ENCODE data around the gene KIF19.
"Not testable (repeated sequence)": the region's sequence is repeated elsewhere in the genome, so short reads cannot be mapped to it uniquely, and the experiment has no call there.

The KIF19 gene

DNA sequence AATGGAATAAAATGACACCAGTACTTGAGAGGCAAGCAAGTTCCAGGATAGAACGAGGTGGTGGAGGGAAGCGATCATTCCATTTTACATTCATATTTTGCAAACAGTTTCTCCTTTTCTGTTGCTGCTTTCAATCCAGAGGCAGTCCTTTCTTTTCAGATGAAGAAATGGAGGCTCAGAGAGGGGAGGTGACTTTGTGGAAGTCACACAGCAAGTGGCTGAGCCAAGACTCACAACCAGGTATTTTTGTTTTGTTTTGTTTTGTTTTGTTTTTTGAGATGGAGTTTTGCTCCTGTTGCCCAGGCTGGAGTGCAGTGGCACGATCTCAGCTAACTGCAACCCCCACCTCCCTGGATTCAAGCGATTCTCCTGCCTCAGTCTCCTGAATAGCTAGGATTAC is 70.5 kb downstream of the KIF19 start:
- TF ChIP-seq, protein P1, sequence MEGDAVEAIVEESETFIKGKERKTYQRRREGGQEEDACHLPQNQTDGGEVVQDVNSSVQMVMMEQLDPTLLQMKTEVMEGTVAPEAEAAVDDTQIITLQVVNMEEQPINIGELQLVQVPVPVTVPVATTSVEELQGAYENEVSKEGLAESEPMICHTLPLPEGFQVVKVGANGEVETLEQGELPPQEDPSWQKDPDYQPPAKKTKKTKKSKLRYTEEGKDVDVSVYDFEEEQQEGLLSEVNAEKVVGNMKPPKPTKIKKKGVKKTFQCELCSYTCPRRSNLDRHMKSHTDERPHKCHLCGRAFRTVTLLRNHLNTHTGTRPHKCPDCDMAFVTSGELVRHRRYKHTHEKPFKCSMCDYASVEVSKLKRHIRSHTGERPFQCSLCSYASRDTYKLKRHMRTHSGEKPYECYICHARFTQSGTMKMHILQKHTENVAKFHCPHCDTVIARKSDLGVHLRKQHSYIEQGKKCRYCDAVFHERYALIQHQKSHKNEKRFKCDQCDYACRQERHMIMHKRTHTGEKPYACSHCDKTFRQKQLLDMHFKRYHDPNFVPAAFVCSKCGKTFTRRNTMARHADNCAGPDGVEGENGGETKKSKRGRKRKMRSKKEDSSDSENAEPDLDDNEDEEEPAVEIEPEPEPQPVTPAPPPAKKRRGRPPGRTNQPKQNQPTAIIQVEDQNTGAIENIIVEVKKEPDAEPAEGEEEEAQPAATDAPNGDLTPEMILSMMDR (IDR thresholded peaks at IDR 0.05; ENCODE audit: control insufficient read depth, insufficient read depth, low read depth, low read length, missing control alignments) = no peak
- DNase-seq (ENCODE audit: low read depth) = no peak

GRCh38 chr17:74402048-74402447 is 76.0 kb downstream of the KIF19 start:
- TF ChIP-seq, protein P1 (IDR thresholded peaks at IDR 0.05; ENCODE audit: control insufficient read depth, insufficient read depth, low read depth, low read length, missing control alignments) = no peak
- no peak for DNase-seq (ENCODE audit: low read depth)
- H3K4me3 ChIP-seq (ENCODE audit: control insufficient read depth, low read depth, low read length) = no peak overlapping the region

More for the DNA sequence above, 70.5 kb downstream of the KIF19 start:
- no peak overlapping the region for H3K4me3 ChIP-seq (ENCODE audit: control insufficient read depth, low read depth, low read length)

DNA sequence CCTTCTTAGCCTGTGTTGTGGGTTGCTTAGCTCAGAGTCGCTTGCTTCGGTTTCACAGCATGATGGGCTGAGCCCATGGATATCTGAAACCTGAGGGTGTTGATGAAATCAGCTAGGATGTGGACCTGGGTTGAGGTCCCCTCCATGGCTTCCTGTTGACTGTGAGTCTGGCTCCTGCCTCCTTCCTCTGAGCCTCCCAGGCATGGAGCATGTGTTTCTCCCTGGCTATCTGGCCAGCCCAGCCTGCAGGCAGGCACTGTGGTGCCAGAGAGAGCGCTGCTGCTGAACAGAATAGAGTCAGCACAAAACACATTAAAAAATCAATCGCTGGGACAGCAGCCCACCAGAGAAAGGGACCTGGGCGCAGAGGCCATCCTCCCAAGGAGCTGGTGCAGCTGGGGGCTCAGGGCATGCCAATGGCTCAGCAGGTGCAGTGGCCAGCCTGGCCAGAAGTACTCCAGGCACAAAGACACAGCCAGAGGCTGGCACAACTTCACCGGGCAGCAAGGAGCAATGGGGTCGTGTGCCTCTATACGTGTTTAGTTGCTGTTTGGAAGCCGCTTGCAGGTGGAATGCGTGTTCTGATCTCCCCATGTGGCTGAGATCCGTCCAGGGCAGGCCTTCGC is 77.6 kb downstream of the KIF19 start:
- no peak overlapping the region for H3K4me3 ChIP-seq (ENCODE audit: control insufficient read depth, low read depth, low read length)
- TF ChIP-seq, protein P1 (IDR thresholded peaks at IDR 0.05; ENCODE audit: control insufficient read depth, insufficient read depth, low read depth, low read length, missing control alignments) = no peak
- no peak for DNase-seq (ENCODE audit: low read depth)

DNA sequence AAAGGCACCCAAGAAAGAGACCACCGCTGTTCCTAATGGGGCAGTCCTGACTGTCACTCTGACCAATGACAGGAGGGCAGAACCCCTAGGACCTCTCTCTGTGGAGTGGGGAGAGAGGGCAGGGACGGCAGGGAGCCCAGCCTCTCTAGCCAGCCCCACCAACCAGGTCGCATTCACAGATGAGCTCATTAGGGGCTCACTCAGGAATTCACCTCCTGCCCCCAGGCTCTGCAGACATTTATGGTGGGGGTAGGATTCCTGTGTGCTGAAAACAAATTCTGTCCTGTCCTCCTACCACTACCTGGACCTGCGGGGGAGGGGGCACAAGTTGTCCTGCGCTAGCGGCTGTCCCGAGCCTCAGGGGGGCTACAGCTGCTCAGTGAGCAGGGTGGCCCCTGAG is 78.2 kb downstream of the KIF19 start:
- H3K4me3 ChIP-seq (ENCODE audit: control insufficient read depth, low read depth, low read length) = no peak overlapping the region
- TF ChIP-seq, protein P1 (IDR thresholded peaks at IDR 0.05; ENCODE audit: control insufficient read depth, insufficient read depth, low read depth, low read length, missing control alignments) = no peak
- DNase-seq (ENCODE audit: low read depth) = no peak

GRCh38 chr17:74404789-74405188 is 78.8 kb downstream of the KIF19 start:
- H3K4me3 ChIP-seq (ENCODE audit: control insufficient read depth, low read depth, low read length) = no peak overlapping the region
- TF ChIP-seq, protein P1 (IDR thresholded peaks at IDR 0.05; ENCODE audit: control insufficient read depth, insufficient read depth, low read depth, low read length, missing control alignments) = no peak
- DNase-seq (ENCODE audit: low read depth) = no peak

- not testable (repeated sequence) for H3K4me3 ChIP-seq (ENCODE audit: control insufficient read depth, low read depth, low read length); DNase-seq (ENCODE audit: low read depth)
Observed at GRCh38 chr17:74405311-74405710, 79.3 kb downstream of the KIF19 start.
